HCT116 (cell line): ENCODE results near the gene SH2D3C. TPM values are rescaled to one million over a fixed set of nuclear protein-coding genes. Genes with fewer than 3 reads are reported as not detected.

Source experiments
- ATAC-seq: fragments of 200-7000 bp; cut with Tn5 transposase; 2 replicates; pipeline ENCODE4 v1.9.1; 2020; ENCODE audit warnings: mild to moderate bottlenecking, moderate library complexity
- BruUV-seq: library from RNA; stranded (reverse); fragments of 400-500 nt; replicated peaks from 2 replicates; lab custom pipeline; 2021; lab: Mats Ljungman, UMichigan
- CTCF ChIA-PET: fragments of 300-600 bp; sonication (Branson Sonifier 250); formaldehyde crosslinking; loops from one replicate; lab custom pipeline; 2021; ENCODE audit warnings: antibody characterized with exemption; lab: Charles Lee
- POLR2A ChIA-PET: fragments of 300-600, 350-600 bp; sonication (Branson Sonifier 250); formaldehyde crosslinking; loops from one replicate; lab custom pipeline; 2021; ENCODE audit warnings: antibody characterized with exemption; lab: Charles Lee
- RAD21 ChIA-PET, 2 experiments: fragments of 300-600 bp; sonication (Branson Sonifier 250); formaldehyde crosslinking; loops; one replicate each; lab custom pipeline; 2023; ENCODE audit warnings: low total read pairs in 2 of 2; ENCODE audit not compliant: uncharacterized antibody in 2 of 2, unreplicated experiment in 2 of 2, low non-redundant PET in 1 of 2; lab: Charles Lee
- DNase-seq: peaks from one replicate; pipeline ENCODE4 v3.0.0-alpha.2; 2010; ENCODE audit warnings: low read depth, low spot score
- H2AFZ ChIP-seq: fragments of 200-600 bp; shearing (Covaris generic), sonication (generic); 2 replicates; pipeline ENCODE4 v1.6.1; 2017; ENCODE audit warnings: low read depth, mixed run types, mixed read lengths, antibody characterized with exemption, low read length; ENCODE audit not compliant: poor library complexity, severe bottlenecking
- H3K27ac ChIP-seq: 2 replicates; pipeline ENCODE4 v1.5.1; 2012; ENCODE audit warnings: low read depth, low read length
- H3K27me3 ChIP-seq: fragments of 200-600 bp; sonication (generic); 2 replicates; pipeline ENCODE4 v1.6.1; 2016; ENCODE audit warnings: mixed run types, low read length, mixed read lengths; ENCODE audit not compliant: insufficient read depth
- H3K36me3 ChIP-seq, 2 experiments: fragments of 200-500 bp in 1 of 2; fragments of 200-600 bp in 1 of 2; sonication (Bioruptor generic) in 1 of 2; sonication (generic) in 1 of 2; 2 replicates each; pipeline versions ENCODE4 v1.5.1 to v1.6.1; 2014 to 2016; ENCODE audit warnings: low read length in 2 of 2, inconsistent platforms in 1 of 2, mixed read lengths in 1 of 2, mixed run types in 1 of 2; ENCODE audit not compliant: insufficient read depth in 2 of 2, control insufficient read depth in 1 of 2
- H3K4me1 ChIP-seq, 2 experiments: fragments of 200-600 bp in 1 of 2; sonication (generic) in 1 of 2; 2 replicates each; pipeline versions ENCODE4 v1.5.1 to v1.6.1; 2012 to 2017; ENCODE audit warnings: low read length in 2 of 2, inconsistent platforms in 1 of 2, mild to moderate bottlenecking in 1 of 2, mixed read lengths in 1 of 2, mixed run types in 1 of 2, moderate library complexity in 1 of 2; ENCODE audit not compliant: insufficient read depth in 2 of 2, control insufficient read depth in 1 of 2
- H3K4me2 ChIP-seq: fragments of 200-600 bp; sonication (generic); 2 replicates; pipeline ENCODE4 v1.6.1; 2017; ENCODE audit warnings: mixed run types, low read length, mixed read lengths
- H3K4me3 ChIP-seq, 2 experiments: fragments of 200-600 bp in 1 of 2; sonication (generic) in 1 of 2; replicated peaks in 1 of 2; 2 replicates each; pipeline ENCODE4 v1.5.1; 2011 to 2016; ENCODE audit warnings: low read length in 2 of 2, control low read depth in 1 of 2, low read depth in 1 of 2, mild to moderate bottlenecking in 1 of 2, mixed read lengths in 1 of 2, mixed run types in 1 of 2
- H3K79me2 ChIP-seq: fragments of 200-600 bp; sonication (generic); 2 replicates; pipeline ENCODE4 v1.6.1; 2017; ENCODE audit warnings: mild to moderate bottlenecking, mixed run types, low read length, moderate library complexity, mixed read lengths; ENCODE audit not compliant: insufficient read depth
- H3K9ac ChIP-seq: fragments of 200-600 bp; sonication (generic); 2 replicates; pipeline ENCODE4 v1.6.1; 2016; ENCODE audit warnings: low read length, mixed read lengths
- H3K9me2 ChIP-seq: fragments of 200-600 bp; sonication (generic), shearing (Covaris generic); 2 replicates; pipeline ENCODE4 v1.6.1; 2017; ENCODE audit warnings: mixed run types, mild to moderate bottlenecking, moderate library complexity; ENCODE audit not compliant: insufficient read depth
- H3K9me3 ChIP-seq, 2 experiments: fragments of 200-500 bp in 1 of 2; fragments of 200-600 bp in 1 of 2; sonication (Bioruptor generic) in 1 of 2; sonication (generic) in 1 of 2; 2 replicates each; pipeline ENCODE4 v1.6.1; 2014 to 2017; ENCODE audit warnings: low read length in 2 of 2, mixed read lengths in 2 of 2, inconsistent platforms in 1 of 2, low read depth in 1 of 2, mild to moderate bottlenecking in 1 of 2, mixed run types in 1 of 2, moderate library complexity in 1 of 2; ENCODE audit not compliant: control insufficient read depth in 1 of 2, insufficient read depth in 1 of 2
- H4K20me1 ChIP-seq: fragments of 200-600 bp; sonication (generic), shearing (Covaris generic); 2 replicates; pipeline ENCODE4 v1.6.1; 2017; ENCODE audit warnings: mixed run types, mild to moderate bottlenecking, moderate library complexity; ENCODE audit not compliant: insufficient read depth
- ATF3 ChIP-seq: IDR thresholded peaks from 2 replicates; pipeline ENCODE4 v1.6.1; 2012
- CEBPB ChIP-seq: IDR thresholded peaks from 2 replicates; pipeline ENCODE4 v1.6.1; 2012; ENCODE audit warnings: low read depth
- EGR1 ChIP-seq: IDR thresholded peaks from 2 replicates; pipeline ENCODE4 v1.6.1; 2012; ENCODE audit warnings: low read depth
- ELF1 ChIP-seq: IDR thresholded peaks from 2 replicates; pipeline ENCODE4 v1.6.1; 2012; ENCODE audit warnings: low read depth, borderline replicate concordance
- EZH2 ChIP-seq: fragments of 200-600 bp; sonication (generic); IDR thresholded peaks from 2 replicates; pipeline ENCODE4 v1.6.1; 2017; ENCODE audit warnings: antibody characterized with exemption, mixed run types
- EZH2phosphoT487 ChIP-seq: fragments of 200-600 bp; IDR thresholded peaks from 2 replicates; pipeline ENCODE4 v1.6.1; 2018; ENCODE audit warnings: antibody characterized with exemption, borderline replicate concordance
- FOSL1 ChIP-seq: IDR thresholded peaks from 2 replicates; pipeline ENCODE4 v1.6.1; 2012; ENCODE audit warnings: low read depth
- JUND ChIP-seq: IDR thresholded peaks from 2 replicates; pipeline ENCODE4 v1.6.1; 2012
- RAD21 ChIP-seq: IDR thresholded peaks from 2 replicates; pipeline ENCODE4 v1.6.1; 2012; ENCODE audit warnings: low read depth, mild to moderate bottlenecking
- REST ChIP-seq: IDR thresholded peaks from 2 replicates; pipeline ENCODE4 v1.6.1; 2012; ENCODE audit warnings: low read depth
- SP1 ChIP-seq: IDR thresholded peaks from 2 replicates; pipeline ENCODE4 v1.6.1; 2012; ENCODE audit warnings: low read depth
- ZFX ChIP-seq: fragments of 450-650 bp; IDR thresholded peaks from 2 replicates; pipeline ENCODE4 v1.6.1; 2017
- ZNF274 ChIP-seq: fragments of 200-500 bp; sonication (Bioruptor generic); IDR thresholded peaks from 2 replicates; pipeline ENCODE4 v1.6.1; 2014; ENCODE audit warnings: mild to moderate bottlenecking, low read depth, low read length, inconsistent platforms
- intact Hi-C: fragments of 100-400 bp; cut with micrococcal nuclease; formaldehyde crosslinking; loops from 2 replicates; pipeline ENCODE4 v1.10.0; 2022
- total RNA-seq: library from RNA; stranded (reverse); gene quantifications from one replicate; pipeline ENCODE4 v1.2.1, GENCODE V29; 2021; ENCODE audit not compliant: unreplicated experiment
- TF ChIP-seq, protein P1 (sequence below): IDR thresholded peaks from 2 replicates; pipeline ENCODE4 v1.6.1; 2011; ENCODE audit warnings: mild to moderate bottlenecking, low read length, moderate library complexity; ENCODE audit not compliant: insufficient replicate concordance; ENCODE audit errors: extremely low read depth

The SH2D3C gene
- total RNA-seq, 1 experiment from 2014 or later = 1.3 TPM

- TF ChIP-seq REST (no peak), ELF1 (no peak), SP1 (no peak), EGR1 (no peak), EZH2 (no peak), FOSL1 (no peak)
- TF ChIP-seq, protein P1, sequence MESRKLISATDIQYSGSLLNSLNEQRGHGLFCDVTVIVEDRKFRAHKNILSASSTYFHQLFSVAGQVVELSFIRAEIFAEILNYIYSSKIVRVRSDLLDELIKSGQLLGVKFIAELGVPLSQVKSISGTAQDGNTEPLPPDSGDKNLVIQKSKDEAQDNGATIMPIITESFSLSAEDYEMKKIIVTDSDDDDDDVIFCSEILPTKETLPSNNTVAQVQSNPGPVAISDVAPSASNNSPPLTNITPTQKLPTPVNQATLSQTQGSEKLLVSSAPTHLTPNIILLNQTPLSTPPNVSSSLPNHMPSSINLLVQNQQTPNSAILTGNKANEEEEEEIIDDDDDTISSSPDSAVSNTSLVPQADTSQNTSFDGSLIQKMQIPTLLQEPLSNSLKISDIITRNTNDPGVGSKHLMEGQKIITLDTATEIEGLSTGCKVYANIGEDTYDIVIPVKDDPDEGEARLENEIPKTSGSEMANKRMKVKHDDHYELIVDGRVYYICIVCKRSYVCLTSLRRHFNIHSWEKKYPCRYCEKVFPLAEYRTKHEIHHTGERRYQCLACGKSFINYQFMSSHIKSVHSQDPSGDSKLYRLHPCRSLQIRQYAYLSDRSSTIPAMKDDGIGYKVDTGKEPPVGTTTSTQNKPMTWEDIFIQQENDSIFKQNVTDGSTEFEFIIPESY = no peak
Measured at GRCh38 chr9:127822108-127822507, 43.6 kb upstream of the SH2D3C start (continued).

DNA sequence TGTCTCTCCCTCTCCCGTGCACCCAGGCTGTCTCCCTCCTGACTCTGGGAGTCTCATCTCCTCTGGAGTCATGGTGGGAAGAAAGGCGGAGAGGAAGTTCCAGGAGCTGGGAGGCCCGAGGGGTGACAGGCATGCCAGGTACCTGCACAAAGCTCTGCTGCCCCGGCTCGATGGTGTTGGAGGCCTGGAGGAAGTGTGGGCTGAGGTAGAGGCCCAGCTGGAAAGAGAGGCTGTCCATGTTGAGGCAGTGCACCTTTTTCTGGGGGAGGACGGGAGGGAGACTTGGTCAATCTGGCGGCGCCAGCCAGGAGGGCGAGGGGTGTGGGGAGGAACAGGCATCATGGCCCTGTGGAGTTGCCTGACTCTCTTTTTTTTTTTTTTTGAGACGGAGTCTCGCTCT lies 40.1 kb upstream of the SH2D3C start:
- Histone ChIP-seq H3K9me3 (no peaks in the 10 kb centered on the region), H3K4me3 (no peak overlapping the region), H3K4me1 (no peaks in the 10 kb centered on the region), H3K79me2 (no peaks in the 10 kb centered on the region), H3K27ac (no peak overlapping the region), H2AFZ (no peak overlapping the region), H3K36me3 (peaks cover 7 to 8% of the 10 kb centered on the region in 2 experiments; a peak in 3 of 4 replicates), H3K9me2 (no peaks in the 10 kb centered on the region), H3K27me3 (no peaks in the 10 kb centered on the region), H3K9ac (no peak overlapping the region), H4K20me1 (no peaks in the 10 kb centered on the region), H3K4me2 (no peak overlapping the region)
- ATAC-seq (no peak), DNase-seq (no peak)
- intact Hi-C loops = no loop called here
- no peak for TF ChIP-seq SP1
- no peak for TF ChIP-seq ZNF274
- TF ChIP-seq RAD21 = no peak
- no peak for TF ChIP-seq JUND
- TF ChIP-seq CEBPB = no peak
- TF ChIP-seq ELF1 = no peak
- no peak for TF ChIP-seq ZFX
- no peak for TF ChIP-seq FOSL1
- TF ChIP-seq ATF3 = no peak
- no peak for TF ChIP-seq EZH2phosphoT487
- ChIA-PET POLR2A (no interaction called here), RAD21 (no interaction called here), CTCF (no interaction called here)
- no TSS peak for BruUV-seq
